SK-N-MC (cell line): ENCODE results near the gene SLC25A22.

ENCODE experiments used
- EZH2 ChIP-seq: fragments of 200-600 bp; sonication (generic); IDR thresholded peaks from one replicate; pipeline ENCODE4 v1.6.1; 2017; ENCODE audit warnings: antibody characterized with exemption
- POLR2AphosphoS5 ChIP-seq: IDR thresholded peaks from 2 replicates; pipeline ENCODE4 v1.6.1; 2012; ENCODE audit warnings: mild to moderate bottlenecking, low read depth, low read length, borderline replicate concordance

- TF ChIP-seq EZH2: no peak
- no peak for TF ChIP-seq POLR2AphosphoS5
These were observed 33.6 kb downstream of the SLC25A22 start for GRCh38 chr11:764322-765024.
